ENCODE results near the gene PORCN. TPM values are rescaled to one million over a fixed set of nuclear protein-coding genes. Genes with fewer than 3 reads are reported as not detected.

The PORCN gene
- 13.7 and 16.1 TPM in 2 replicates for total RNA-seq (2014; rRNA removed; shearing (Covaris generic))
- 23.6 and 26.0 TPM in 2 replicates for polyA plus RNA-seq (2015; cell fraction: cytosol; rRNA removed)
- polyA plus RNA-seq (2015; cell fraction: nucleus; rRNA removed) = 21.1 and 26.1 TPM in 2 replicates

DNA sequence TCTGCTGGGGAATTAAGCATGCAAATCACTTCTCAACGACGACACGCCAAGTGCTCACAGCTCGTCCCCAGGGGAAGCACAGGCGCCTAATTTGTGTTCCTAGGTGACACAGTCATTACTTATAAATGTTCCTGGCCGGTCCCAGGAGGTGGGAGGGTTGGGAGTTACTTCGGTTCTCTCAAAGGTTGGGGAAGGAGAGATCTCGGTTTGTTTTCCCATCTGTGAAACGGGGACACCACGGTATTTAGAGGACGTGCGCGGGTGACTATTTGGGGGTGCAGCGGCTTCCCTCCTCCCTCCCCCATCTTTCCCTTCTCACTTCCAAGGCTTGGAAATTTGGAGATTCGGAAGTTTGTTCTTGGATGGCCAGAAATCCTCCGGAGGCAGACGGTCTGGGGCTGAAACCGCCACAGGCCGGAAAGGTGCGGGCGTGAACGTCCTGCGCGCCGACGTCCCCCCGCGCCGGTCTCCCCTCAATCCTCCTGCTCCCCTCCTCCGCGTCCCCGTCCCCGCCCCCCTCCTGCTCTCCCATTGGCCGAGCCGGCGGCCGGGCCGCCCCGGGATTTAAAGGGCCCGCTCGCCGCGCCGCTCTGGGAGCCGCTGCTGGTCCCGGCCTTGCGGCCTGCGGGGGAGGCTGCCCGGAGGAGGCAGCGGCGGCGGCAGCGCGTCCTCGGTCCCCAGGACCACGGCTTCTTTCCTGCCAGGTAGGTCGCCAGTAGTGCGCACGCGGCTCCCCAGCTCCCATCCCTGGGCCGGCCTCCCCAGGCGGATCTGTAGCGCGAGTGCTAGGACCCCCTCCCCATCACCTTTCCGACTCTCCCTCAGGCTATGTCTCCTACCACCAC, at the start of gene PORCN:
Gene PORCN (plus strand): TSS at position 593 of the 845 bp plus-strand sequence. CDS start 829 bp downstream, outside the sequence.
- in situ Hi-C loops (cut with HindIII; ENCODE audit: low pct_unique_long_range_greater_than_20kb, low sequenced_read_pairs) = no loop called here
- DNase-seq (ENCODE audit: low read depth, low spot score) = peak; percentile 54

DNA sequence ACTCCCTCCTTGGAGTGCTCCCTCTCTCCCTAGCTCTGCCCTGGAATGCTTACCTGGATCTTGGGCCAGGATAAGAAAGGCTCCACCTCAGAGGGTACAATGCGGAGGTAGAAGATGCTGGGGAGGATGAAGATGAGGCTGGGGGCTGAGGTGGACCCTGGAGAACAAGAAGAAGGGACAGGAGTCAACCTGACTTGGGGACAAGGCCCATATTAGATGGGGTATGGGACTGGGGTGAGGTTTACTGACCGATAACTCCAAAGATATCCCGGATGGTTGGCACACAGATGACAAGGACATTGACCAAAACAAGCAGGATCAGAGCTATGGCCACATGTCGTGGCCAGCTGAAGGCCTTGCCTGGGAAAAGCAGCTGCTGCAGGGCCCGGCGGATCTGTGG, 49.3 kb upstream of the PORCN start:
- DNase-seq (ENCODE audit: low read depth, low spot score) = no peak
- in situ Hi-C loops (cut with HindIII; ENCODE audit: low pct_unique_long_range_greater_than_20kb, low sequenced_read_pairs) = no loop called here

- no peak for DNase-seq (ENCODE audit: low read depth, low spot score)
- in situ Hi-C loops (cut with HindIII; ENCODE audit: low pct_unique_long_range_greater_than_20kb, low sequenced_read_pairs) = no loop called here
Observed at GRCh38 chrX:48460031-48460430, 48.8 kb upstream of the PORCN start.

DNA sequence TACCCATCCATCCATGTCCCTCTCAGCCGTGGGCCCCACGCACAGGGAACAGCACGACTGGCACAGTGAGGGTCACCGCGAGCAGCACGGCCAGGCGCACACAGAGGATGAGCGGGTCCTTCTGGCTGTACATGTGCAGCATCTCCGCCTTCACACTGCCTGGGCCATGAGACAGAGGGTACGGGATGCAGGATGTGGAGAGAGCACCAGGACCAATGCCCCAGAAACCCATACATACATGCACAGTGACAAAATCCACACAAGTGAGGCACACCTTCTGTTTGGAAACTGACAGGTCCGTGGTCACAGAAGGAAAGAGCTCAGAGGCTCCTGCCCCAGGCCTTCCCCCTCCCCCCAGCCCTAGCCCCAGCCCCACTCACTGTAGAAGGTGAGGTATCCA, 48.2 kb upstream of the PORCN start:
- DNase-seq (ENCODE audit: low read depth, low spot score) = no peak
- in situ Hi-C loops (cut with HindIII; ENCODE audit: low pct_unique_long_range_greater_than_20kb, low sequenced_read_pairs) = no loop called here

DNA sequence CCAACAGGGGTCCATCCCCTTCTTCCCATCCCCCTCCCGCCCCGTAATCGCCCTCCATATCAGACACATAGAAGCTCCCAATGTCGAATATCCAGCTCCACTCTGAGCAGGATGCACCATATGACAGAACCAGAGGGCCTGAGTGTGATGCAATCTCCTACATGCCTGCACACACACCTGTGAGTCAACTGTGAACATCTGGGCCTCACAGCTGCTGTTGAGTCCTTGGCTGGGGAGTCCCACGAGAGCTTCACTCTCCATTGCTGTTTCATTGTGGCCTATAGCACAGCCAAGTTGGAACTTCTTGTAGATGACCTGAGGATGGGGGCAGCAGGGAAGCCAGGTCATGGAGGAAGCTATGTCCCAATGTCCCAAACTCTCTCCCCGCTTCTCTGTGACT, 47.0 kb upstream of the PORCN start:
- in situ Hi-C loops (cut with HindIII; ENCODE audit: low pct_unique_long_range_greater_than_20kb, low sequenced_read_pairs) = no loop called here
- DNase-seq (ENCODE audit: low read depth, low spot score) = no peak

DNA sequence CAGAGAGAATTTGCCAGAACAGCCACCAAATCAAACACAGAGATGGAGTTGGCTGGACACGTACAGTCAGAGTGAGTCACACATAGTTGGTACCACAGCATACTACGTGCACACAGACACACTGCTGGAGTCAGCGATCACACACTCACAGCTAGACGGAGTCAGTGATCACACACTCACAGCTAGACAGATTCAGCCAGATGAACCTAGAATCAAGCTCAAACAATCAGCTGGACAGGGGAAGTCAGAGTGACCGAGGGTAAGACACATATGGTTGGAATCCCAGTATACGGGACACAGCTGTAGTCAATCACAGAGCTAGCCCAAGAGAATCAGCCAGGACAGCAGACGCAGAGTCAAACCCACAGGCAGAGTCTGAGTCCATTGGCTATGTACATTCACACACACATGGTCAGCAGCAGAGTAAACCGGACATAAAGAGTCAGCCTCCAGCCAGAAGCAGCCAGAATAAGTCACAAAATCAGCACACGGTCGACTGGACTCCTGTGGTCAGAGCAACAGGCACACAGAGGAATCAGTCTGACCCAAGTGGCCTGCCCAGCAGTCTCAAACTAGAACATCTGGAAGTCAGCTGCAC, 43.4 kb upstream of the PORCN start:
- in situ Hi-C loops (cut with HindIII; ENCODE audit: low pct_unique_long_range_greater_than_20kb, low sequenced_read_pairs) = no loop called here
- DNase-seq (ENCODE audit: low read depth, low spot score) = no peak

DNA sequence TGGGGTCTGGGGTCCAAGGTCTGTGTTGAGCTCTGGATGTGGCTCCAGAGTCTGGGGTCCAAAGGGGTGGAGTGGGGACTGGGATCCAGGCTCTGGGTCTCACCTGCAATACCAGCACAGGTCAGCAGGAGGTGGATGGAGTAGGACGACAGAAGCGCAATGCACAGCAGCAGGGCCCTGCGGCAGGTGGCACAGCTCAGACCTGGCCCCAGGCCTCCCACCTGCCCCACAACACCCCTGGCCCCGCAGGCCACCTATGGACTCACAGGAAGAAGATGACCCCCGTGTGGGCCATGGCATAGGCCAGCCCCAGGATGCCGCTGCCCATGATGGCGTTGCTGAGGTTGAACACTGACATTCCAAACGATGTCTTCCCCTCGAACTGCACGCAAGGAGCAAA, 42.1 kb upstream of the PORCN start:
- in situ Hi-C loops (cut with HindIII; ENCODE audit: low pct_unique_long_range_greater_than_20kb, low sequenced_read_pairs) = no loop called here
- no peak for DNase-seq (ENCODE audit: low read depth, low spot score)

DNA sequence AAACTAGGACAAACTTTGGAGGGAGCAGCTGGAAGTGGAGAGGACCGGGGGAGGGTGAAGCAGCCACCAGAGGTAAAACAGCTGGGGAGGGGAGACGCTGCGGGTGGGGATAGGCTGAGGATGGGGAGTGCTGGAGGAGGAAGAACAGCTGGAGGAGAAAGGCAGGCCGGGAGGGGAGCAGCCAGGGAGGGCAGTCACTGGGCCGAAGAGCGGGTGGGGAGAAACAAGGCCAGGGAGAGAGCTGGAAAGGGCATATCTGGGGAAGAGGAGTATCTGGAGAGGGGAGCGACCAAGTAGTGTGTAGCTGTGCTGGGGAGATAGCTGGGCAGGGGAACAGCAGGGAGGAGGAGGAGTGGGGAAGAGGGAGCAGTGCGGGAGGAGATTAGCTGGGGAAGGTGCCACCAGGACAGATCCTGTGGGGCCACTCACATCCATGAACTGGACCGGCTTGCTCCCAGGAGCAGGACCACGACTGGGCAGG, 41.5 kb upstream of the PORCN start:
- in situ Hi-C loops (cut with HindIII; ENCODE audit: low pct_unique_long_range_greater_than_20kb, low sequenced_read_pairs) = no loop called here

GRCh38 chrX:48468247-48468671, 40.5 kb upstream of the PORCN start:
- in situ Hi-C loops (cut with HindIII; ENCODE audit: low pct_unique_long_range_greater_than_20kb, low sequenced_read_pairs) = no loop called here
- DNase-seq (ENCODE audit: low read depth, low spot score) = no peak

More for the DNA sequence above, 41.5 kb upstream of the PORCN start:
- DNase-seq (ENCODE audit: low read depth, low spot score) = no peak

DNA sequence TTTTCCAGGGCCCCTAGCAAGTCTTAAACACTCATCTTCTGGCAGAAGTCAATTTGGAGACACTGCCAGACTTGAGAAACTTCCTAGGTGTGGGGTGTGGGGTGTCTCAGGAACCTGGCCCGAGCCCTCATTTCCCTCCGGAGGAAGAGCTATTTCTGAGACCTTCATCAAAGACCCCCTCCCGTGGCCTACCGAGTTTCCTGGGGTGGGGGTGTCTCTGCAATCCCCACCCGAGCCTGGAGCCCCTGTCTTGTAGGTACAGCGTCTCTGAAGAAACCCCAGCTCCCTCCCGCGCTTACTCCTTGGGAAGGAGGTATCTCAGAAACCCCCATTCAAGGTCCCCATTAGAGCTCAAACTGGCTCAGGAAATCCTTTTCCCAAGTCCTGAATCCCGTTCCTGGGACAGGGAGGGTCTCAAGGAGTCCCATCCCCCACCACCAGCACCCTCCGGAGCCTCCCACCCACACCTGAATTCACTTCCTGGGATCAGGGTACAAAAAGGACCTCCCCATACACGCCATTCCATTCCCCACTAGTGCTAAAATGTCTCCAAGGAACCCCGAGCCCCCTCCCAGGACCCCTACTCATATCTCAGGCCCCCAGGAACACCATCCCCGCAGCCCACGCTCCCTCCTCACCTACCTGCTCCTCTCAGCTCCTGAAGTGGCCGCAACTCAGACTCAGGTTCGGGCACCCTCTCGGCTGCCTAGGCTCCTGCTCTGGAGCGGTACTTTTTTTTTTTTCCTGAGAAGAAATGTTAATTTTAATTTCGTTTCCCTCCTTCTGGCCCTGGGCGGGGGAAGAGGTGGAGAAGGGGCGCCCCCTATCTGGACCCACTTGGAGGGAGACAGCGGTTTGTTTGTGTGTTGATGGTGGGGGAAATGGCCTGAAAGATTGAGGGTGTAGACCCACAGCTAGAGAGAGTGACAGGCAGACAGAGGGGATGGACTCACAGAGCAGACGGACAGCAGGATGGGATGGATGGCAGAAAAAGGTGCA, 39.8 kb upstream of the PORCN start:
- DNase-seq (ENCODE audit: low read depth, low spot score) = no peak
- in situ Hi-C loops (cut with HindIII; ENCODE audit: low pct_unique_long_range_greater_than_20kb, low sequenced_read_pairs) = no loop called here

DNA sequence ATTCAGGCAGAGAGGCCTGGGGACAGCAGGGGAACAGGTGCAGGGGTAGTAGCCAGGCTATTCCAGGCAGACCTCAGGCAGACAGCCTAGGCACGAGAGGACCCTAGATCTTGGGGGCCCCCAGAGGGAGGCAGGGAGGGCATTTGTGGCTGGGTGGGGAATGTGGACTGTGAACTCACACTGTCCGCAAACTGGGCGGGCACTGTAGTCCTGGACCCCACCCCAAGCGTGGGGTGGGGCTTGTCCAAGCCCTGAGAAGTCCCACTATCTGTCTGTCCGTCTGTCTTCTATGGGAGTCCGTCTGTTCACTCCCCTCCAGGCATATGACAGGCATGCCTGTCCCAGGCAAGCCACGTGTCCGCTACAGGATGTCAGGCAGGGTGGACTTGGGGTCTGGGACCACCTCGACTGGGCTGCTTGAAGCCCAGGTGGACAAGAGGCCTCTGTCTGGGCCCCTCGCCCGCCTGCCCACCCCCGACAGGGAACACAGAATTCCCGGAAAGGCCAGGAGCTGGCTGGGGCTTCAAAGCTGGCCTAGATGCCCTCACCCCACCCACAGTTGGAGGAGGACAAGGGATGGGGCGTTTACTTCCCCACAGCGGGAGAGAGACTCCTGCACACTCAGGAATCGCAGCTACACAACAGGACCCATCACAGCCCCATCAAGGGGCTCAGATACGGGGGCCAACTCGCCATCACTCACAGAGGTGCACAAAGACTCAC, 38.5 kb upstream of the PORCN start, which contains the start of gene SLC38A5:
Gene SLC38A5 (minus strand): TSS at position 151 of the 723 bp plus-strand sequence. CDS start 2,336 bp downstream, outside the sequence.
- no peak for DNase-seq (ENCODE audit: low read depth, low spot score)
- in situ Hi-C loops (cut with HindIII; ENCODE audit: low pct_unique_long_range_greater_than_20kb, low sequenced_read_pairs) = no loop called here

DNA sequence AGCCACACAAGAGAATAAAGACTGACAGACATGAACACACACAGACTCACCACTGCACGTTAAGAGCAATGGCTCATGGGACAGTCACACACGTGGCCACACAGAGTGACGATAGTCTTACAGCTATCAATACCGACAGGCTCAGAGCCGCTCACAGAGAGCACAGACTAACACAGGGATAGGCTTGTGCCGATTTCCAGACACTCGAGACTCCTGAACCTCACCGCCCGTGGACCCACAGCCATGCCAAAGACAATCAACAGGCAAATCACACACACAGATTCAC, 38.0 kb upstream of the PORCN start:
- no peak for DNase-seq (ENCODE audit: low read depth, low spot score)
- in situ Hi-C loops (cut with HindIII; ENCODE audit: low pct_unique_long_range_greater_than_20kb, low sequenced_read_pairs) = no loop called here

GRCh38 chrX:48471504-48471903, 37.3 kb upstream of the PORCN start:
- in situ Hi-C loops (cut with HindIII; ENCODE audit: low pct_unique_long_range_greater_than_20kb, low sequenced_read_pairs) = no loop called here
- no peak for DNase-seq (ENCODE audit: low read depth, low spot score)

DNA sequence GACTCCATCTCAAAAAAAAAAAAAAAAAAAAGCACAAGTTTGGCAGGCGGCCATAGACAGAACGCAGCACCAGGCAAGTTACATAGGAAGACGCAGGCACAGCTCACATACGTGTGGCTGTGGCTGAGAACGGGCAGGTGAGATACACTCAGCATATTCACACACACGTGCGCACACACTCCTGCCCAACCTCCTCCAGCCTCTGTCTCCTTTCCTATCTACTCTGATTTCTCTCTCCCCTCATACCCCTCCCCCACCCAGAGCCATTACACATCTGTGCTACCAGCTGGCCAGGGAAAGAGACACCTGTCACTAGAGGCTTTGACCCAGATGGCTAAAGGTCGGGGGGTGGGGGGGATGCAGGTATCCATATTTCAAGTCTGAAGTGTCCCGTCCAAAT, 36.6 kb upstream of the PORCN start:
- DNase-seq (ENCODE audit: low read depth, low spot score) = no peak
- in situ Hi-C loops (cut with HindIII; ENCODE audit: low pct_unique_long_range_greater_than_20kb, low sequenced_read_pairs) = no loop called here

DNA sequence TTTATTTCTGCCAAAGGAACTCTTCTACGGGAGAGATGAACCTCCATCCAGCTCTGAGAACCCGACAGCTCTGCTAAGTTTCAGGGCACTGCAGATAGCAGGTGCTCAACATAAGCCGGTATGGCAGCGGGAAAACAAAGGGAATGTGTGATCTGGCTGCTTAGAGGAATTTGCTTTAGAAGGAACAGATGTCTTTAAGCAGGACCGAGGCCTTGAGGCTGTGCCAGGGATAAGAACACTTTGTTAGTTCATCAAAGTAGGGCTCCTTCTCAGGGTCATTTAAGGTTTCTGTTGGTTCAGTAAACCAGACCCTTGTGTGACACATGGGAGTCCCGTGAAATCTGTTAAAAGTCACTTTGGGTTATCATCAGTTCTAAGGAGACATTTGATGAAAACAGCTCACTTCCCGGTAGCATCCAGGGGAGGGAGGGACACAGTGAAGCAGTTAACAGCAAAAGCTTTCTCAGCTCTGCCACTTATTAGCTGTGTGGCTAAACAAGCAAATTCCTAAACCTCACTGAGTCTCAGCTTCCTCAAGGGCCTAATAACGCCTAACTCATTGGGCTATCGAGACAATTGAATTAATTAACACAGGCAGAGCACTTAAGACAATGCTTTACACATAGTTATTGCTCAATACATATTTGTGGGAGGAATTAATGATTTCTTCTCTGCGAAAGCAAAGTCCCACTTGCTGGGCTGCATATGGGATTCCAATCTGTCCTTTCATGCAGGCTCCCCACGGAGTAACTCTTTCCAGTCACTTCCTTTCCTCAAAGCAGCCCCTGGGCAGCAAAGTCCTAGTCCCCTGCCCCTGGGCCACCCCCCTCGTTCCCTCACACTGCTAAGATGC, 35.7 kb upstream of the PORCN start:
- in situ Hi-C loops (cut with HindIII; ENCODE audit: low pct_unique_long_range_greater_than_20kb, low sequenced_read_pairs) = no loop called here
- DNase-seq (ENCODE audit: low read depth, low spot score) = peak; percentile 13

DNA sequence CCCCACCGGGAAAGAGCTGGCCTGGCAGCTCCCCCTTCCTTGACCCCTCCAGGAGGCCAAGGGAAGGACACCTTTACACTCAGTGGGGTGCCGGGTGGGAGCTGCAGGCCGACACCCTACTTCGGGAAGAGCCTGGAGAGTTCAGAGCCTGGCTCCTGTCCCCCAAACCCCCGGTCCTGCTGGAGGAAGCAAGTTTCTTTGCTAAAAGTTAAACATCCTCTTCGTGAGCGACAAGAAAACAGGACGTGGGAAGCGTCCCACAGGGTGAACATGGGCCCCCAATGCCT, 35.1 kb upstream of the PORCN start:
- in situ Hi-C loops (cut with HindIII; ENCODE audit: low pct_unique_long_range_greater_than_20kb, low sequenced_read_pairs) = no loop called here
- DNase-seq (ENCODE audit: low read depth, low spot score) = no peak

DNA sequence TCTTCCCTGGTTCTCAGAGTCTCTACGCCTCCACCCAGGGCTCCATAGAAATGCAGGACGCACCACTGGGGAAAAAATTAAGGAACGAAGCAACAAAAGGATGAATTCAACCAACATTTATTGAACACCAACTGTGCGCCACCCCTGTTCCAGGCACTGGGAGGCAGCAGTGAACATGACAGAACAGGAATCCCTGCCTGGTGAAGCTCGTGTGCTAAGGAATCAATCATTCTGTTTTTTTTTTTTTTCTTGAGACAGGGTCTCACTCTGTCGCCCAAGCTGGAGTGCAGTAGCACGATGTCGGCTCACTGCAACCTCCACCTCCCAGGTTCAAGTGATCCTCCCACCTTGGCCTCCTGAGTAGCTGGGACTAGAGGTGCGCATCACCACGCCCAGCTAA, 34.7 kb upstream of the PORCN start:
- peak; percentile 22 for DNase-seq (ENCODE audit: low read depth, low spot score)
- in situ Hi-C loops (cut with HindIII; ENCODE audit: low pct_unique_long_range_greater_than_20kb, low sequenced_read_pairs) = no loop called here
